ENCODE results near the gene OR2L3. TPM values are rescaled to one million over a fixed set of nuclear protein-coding genes. Genes with fewer than 3 reads are reported as not detected.

OR2L3 gene
- total RNA-seq, 2 donors from 2014 or later = not detected

- no peaks in the 10 kb centered on the region for H3K4me1 ChIP-seq
- intact Hi-C loops (cut with DNase I) = no loop called here
- no peaks in the 10 kb centered on the region for H3K27me3 ChIP-seq
- H3K4me3 ChIP-seq = no peak within 1 kb of the TSS
- H3K9me3 ChIP-seq = no peaks in the 10 kb centered on the region
- H3K27ac ChIP-seq = no peak within 1 kb of the TSS
- H3K36me3 ChIP-seq (replicated peaks in 1 of 2; ENCODE audit: insufficient read depth in 1 of 2, low read depth in 2 of 2) = no peaks in the 10 kb centered on the region
- WGBS, 2 donors = 55 to 67% methylated on average over 1 of the region's 1 CpG
- TF ChIP-seq CTCF (IDR thresholded peaks at IDR 0.05) (no peak), POLR2A (IDR thresholded peaks at IDR 0.05) (no peak)
- ATAC-seq (no peak), DNase-seq (no peak)
These were observed 48.2 kb downstream of the OR2L3 start, which contains the start of gene OR2L13 for GRCh38 chr1:248094884-248095283. Gene OR2L13 (plus strand): TSS chr1:248095184. CDS start chr1:248099376, 4,192 bp downstream.

GRCh38 chr1:248098529-248098928, 51.9 kb downstream of the OR2L3 start:
- DNase-seq = no peak
- ATAC-seq = no peak
- Histone ChIP-seq H3K36me3 (replicated peaks in 1 of 2; ENCODE audit: insufficient read depth in 1 of 2, low read depth in 2 of 2) (no peaks in the 10 kb centered on the region), H3K27ac (no peak overlapping the region), H3K4me1 (no peaks in the 10 kb centered on the region), H3K9me3 (no peaks in the 10 kb centered on the region), H3K4me3 (no peak overlapping the region), H3K27me3 (no peaks in the 10 kb centered on the region)
- intact Hi-C loops (cut with DNase I) = no loop called here
- TF ChIP-seq POLR2A (IDR thresholded peaks at IDR 0.05) (no peak), CTCF (IDR thresholded peaks at IDR 0.05) (no peak)
- WGBS, 2 donors = 48 to 53% methylated on average over 1 of the region's 1 CpG

GRCh38 chr1:248102847-248103246, 56.2 kb downstream of the OR2L3 start:
- Histone ChIP-seq H3K36me3 (replicated peaks in 1 of 2; ENCODE audit: insufficient read depth in 1 of 2, low read depth in 2 of 2) (no peaks in the 10 kb centered on the region), H3K4me3 (no peak overlapping the region), H3K27me3 (no peaks in the 10 kb centered on the region), H3K27ac (no peak overlapping the region), H3K9me3 (no peaks in the 10 kb centered on the region), H3K4me1 (no peaks in the 10 kb centered on the region)
- DNase-seq = no peak
- intact Hi-C loops (cut with DNase I) = no loop called here
- no peak for ATAC-seq
- TF ChIP-seq CTCF (IDR thresholded peaks at IDR 0.05) (peak in 1 of 7 experiments; percentile 56), POLR2A (IDR thresholded peaks at IDR 0.05) (no peak)

- Histone ChIP-seq H3K27me3 (no peaks in the 10 kb centered on the region), H3K4me1 (no peaks in the 10 kb centered on the region), H3K27ac (no peak overlapping the region), H3K36me3 (replicated peaks in 1 of 2; ENCODE audit: insufficient read depth in 1 of 2, low read depth in 2 of 2) (no peaks in the 10 kb centered on the region), H3K9me3 (peaks cover 0 to 29% (median 0%) of the 10 kb centered on the region in 3 donors), H3K4me3 (no peak overlapping the region)
- DNase-seq = no peak
- intact Hi-C loops (cut with DNase I) = no loop called here
- no peak for TF ChIP-seq POLR2A (IDR thresholded peaks at IDR 0.05)
- no peak for ATAC-seq
- 56 to 58% methylated on average over 5 of the region's 5 CpGs for WGBS, 2 donors
These were observed 64.5 kb downstream of the OR2L3 start for GRCh38 chr1:248111157-248111556.

Small RNA genes lying within 50 kb of the gene (small RNA-seq; reads per million reads assigned to genes)
- gene RF00019 = not detected

Other genes starting within 250 kb of the OR2L3 start
- gene OR14A16, start 222.7 kb upstream of the OR2L3 start, total RNA-seq = not detected
- gene OR11L1, start 204.9 kb upstream of the OR2L3 start, total RNA-seq = not detected
- gene TRIM58, start 189.6 kb upstream of the OR2L3 start, total RNA-seq = 1 to 10 TPM in 1 of 2 donors, under 1 TPM in 1; 0.99 to 3.4 TPM
- 1 to 10 TPM in 1 of 2 donors, not detected in 1; 1.3 TPM for gene OR2W3, start 151.2 kb upstream of the OR2L3 start, total RNA-seq
- gene OR2T8, start 126.6 kb upstream of the OR2L3 start, total RNA-seq = not detected
- not detected for gene OR2AJ1, start 121.9 kb upstream of the OR2L3 start, total RNA-seq
- not detected for gene OR2L8, start 98.0 kb upstream of the OR2L3 start, total RNA-seq
- gene OR2AK2, start 81.6 kb upstream of the OR2L3 start, total RNA-seq = not detected
- gene OR2L5, start 33.2 kb upstream of the OR2L3 start, total RNA-seq = not detected
- gene OR2L2, start 16.8 kb upstream of the OR2L3 start, total RNA-seq = not detected
- gene OR2L13, start 48.3 kb downstream of the OR2L3 start, total RNA-seq = not detected
- not detected for gene OR2M5, start 98.3 kb downstream of the OR2L3 start, total RNA-seq
- not detected for gene OR2M2, start 128.0 kb downstream of the OR2L3 start, total RNA-seq
- gene OR2M3, start 150.4 kb downstream of the OR2L3 start, total RNA-seq = not detected
- gene OR2M4, start 184.6 kb downstream of the OR2L3 start, total RNA-seq = not detected
- gene OR2T33, start 231.1 kb downstream of the OR2L3 start, total RNA-seq = not detected